DMS114 treated with DMSO at 0.1 percent for 48 hours (cell line): ENCODE measurements around the gene STX16.

Experiments used
- DNase-seq: peaks from one replicate; lab custom pipeline; 2025; ENCODE audit not compliant: unreplicated experiment; lab: John Stamatoyannopoulos, UW

Gene STX16

DNA sequence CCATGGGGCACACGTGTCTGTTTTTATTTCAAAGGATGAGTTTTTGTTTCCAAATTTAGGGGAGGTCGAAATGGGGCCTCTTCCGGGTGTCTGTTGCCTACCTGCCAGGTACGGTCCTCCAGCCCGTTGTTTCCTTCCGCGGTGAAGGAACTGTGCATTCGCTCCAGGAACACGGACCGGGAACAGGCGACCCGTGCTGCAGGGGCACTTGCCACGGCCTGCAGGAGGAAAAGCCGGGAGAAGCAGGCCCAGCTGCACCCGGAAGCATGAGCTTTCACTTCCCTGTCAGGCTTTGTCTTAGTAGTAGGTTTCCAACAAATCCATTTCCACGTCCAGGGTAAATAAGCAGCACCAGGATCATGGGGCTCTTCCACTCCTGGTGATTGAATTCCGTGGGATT, 24.6 kb downstream of the STX16 start:
- DNase-seq, result no peak

DNA sequence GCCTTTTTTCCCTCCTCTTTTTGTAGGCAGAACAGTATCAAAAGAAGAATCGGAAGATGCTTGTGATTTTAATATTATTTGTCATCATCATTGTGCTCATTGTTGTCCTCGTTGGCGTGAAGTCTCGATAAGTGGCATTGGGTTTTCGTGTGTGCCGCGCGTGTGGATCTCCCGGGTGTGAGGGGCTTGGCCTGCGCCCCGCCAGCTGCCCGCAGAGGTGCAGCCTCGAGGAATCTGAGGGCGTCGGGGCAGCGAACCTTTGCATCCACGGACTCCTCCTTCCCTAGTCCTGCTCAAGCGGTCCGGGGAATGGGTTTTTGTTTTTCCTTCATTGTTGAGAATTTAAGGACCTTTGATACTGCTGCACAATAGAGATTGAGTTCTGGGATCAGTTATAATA, 25.1 kb downstream of the STX16 start:
- DNase-seq, result no peak

GRCh38 chr20:58677079-58677604, 26.1 kb downstream of the STX16 start:
- no peak for DNase-seq

DNA sequence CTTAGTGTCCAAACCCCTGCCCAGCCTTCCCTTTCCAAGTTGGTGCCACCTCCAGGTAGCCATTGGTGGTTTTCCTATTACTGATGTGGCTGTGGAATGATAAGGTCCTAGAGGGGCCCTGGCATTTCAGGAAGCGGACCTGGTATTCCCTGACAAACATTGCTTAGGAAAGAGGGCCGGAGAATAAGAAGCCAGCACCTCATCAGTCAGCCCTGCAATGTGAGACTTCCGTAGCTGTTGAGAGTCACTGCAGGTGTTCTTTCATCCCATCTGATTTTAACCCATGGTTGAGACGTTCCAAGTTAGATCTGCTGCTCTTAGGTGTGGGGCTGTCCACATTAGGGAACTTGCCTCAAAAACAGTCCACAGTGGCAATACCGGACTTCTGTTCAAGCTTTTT, 26.7 kb downstream of the STX16 start:
- DNase-seq, result no peak

- DNase-seq, result no peak
Measured at GRCh38 chr20:58678806-58679205, 27.7 kb downstream of the STX16 start.

- DNase-seq, result no peak
Measured at GRCh38 chr20:58682656-58683531, 31.8 kb downstream of the STX16 start.

GRCh38 chr20:58684291-58684690, 33.2 kb downstream of the STX16 start:
- no peak for DNase-seq

GRCh38 chr20:58685988-58686387, 34.9 kb downstream of the STX16 start:
- no peak for DNase-seq

DNA sequence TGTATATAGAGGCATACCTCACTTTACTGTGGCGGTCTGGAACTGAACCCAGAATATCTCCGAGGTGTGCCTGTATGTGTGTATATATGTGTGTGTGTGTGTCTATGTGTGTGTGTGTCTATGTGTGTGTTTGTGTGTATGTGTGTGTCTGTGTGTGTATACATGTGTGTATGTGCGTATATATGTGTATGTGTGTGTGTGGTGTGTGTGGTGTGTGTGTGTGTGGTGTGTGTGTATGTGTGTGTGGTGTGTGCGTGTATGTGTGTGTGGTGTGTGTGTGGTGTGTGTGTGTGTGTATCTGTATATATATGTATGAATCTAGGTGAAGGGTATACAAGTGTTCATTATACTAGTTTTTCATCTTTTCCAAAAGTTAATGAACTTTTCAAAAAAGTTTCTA, 37.3 kb downstream of the STX16 start:
- DNase-seq, result no peak

DNA sequence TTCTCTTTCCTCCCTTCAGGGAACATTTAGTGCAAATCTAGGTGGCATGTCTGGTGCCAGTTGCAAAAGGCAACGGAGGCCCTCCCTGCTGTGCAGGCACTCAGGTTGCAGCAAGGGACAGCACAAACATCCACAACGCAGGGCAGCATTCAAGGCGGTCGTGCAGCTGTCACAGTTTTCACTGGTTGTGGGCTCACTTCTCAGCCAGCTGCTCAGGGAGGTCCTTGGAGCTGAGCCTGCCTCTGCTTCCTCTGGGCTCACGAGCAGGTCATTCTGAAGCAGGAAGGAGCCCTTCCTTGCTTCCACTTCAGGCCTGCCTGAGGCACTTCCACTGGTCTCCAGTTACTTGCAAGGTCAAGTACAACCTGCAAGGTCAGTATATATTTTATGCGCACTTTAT, 37.8 kb downstream of the STX16 start:
- DNase-seq, result no peak

GRCh38 chr20:58690396-58691135, 39.5 kb downstream of the STX16 start:
- no peak for DNase-seq

DNA sequence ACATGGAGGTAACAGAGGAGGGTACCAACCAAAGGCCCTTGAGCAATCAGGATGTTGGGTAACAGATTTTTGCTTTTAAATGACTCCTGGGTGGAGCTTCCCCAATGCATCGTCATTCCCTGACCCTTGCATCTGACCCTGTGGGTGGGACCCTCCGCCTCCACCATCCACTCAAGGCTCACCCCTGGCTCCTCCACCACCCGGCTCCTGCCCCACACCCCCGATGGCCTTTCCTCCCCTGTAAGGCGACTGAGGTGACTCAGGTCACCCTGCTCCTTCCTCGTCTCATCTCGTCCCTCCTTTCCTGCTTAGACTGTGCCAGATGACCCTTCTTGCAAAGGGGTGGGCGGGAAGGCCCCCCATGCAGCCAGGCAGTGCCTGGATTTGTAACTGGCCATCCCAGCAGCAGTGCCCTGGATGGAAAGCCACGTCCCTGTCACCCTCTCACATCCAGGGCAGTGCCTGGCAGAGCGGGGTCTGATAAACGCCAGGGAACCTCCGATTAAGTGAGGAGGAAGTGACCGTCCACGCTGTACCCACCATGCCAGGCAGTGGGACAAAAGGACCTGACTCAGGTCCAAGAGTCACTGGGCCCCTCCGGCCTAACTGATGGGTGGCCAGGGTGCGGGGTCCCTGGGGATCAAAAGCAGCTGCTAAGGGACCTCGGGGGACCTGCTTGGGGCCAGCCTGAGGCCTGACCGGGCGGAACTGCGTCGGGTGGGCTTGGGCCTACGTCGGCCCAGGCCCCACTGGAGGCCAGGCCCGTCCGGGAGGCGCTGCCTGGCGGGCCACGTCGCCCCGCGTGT, 40.9 kb downstream of the STX16 start:
- DNase-seq, result no peak

GRCh38 chr20:58692579-58693225, 41.6 kb downstream of the STX16 start, which contains the start of gene NPEPL1:
NPEPL1 (plus strand) TSS chr20:58692800; CDS start chr20:58692901, 101 bp downstream.
- DNase-seq, result no peak

- no peak for DNase-seq
Measured at GRCh38 chr20:58693226-58694006, 42.3 kb downstream of the STX16 start.

DNA sequence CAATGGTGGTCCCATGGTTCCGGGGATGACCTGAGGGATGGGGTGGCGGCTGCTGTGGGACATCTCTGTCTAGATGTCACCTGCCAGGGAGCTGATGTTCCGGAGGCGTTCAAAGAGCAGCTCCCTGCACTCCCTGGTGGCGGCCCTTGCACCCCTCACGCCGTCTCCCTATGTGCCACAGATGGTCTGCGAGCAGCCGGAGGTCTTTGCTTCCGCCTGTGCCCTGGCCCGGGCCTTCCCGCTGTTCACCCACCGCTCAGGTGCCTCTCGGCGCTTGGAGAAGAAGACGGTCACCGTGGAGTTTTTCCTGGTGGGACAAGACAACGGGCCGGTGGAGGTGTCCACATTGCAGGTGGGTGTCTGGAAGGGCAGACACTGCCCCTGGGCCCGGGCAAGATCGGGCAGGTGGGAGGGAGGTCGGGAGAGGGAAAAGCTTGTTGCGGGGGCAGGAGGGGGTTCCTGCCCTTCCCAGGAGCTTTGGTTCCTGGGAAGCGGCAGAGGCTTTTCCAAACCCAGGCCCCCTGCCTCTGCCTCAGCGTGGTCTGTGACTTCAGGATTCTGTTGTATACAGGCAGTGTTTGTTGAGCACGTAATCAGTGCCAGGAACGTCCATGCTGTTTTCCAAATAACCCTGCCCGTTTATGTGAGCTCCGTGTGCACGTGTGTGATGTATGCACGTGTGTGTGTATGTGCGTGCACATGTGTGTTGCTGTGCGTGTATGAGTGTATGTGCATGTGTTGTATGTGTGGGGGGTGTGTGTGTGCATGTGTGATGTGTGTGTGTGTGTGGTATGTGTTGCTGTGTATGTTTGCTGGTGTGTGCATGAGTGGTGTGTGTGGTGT, 43.4 kb downstream of the STX16 start:
- DNase-seq, result no peak

- no peak for DNase-seq
Measured at GRCh38 chr20:58695084-58695722, 44.1 kb downstream of the STX16 start.

- no peak for DNase-seq
Measured at GRCh38 chr20:58695895-58696375, 44.9 kb downstream of the STX16 start.

- no peak for DNase-seq
Measured at GRCh38 chr20:58696411-58696961, 45.4 kb downstream of the STX16 start.
